Stomach (tissue), 4 donors: ENCODE results near the gene IQCN.

Experiments
- CTCF ChIP-seq, 7 experiments: fragments of 450-650 bp in 4 of 7; fragments of 200-600 bp in 3 of 7; sonication (generic) in 3 of 7; IDR thresholded peaks; one replicate each; pipeline ENCODE4 v1.5.1; 2016 to 2019; ENCODE audit warnings: antibody characterized with exemption in 7 of 7, control low read depth in 2 of 7, mild to moderate bottlenecking in 1 of 7
- EP300 ChIP-seq: sonication (generic); formaldehyde crosslinking; IDR thresholded peaks from one replicate; pipeline ENCODE4 v1.6.1; 2017; ENCODE audit warnings: antibody characterized with exemption
- POLR2A ChIP-seq, 4 donors: fragments of 450-650 bp; IDR thresholded peaks; one replicate each; pipeline ENCODE4 v1.6.1; 2016; ENCODE audit warnings: antibody characterized with exemption in 4 of 4, control low read depth in 2 of 4, mild to moderate bottlenecking in 1 of 4, moderate library complexity in 1 of 4

- TF ChIP-seq POLR2A (IDR thresholded peaks at IDR 0.05) = no peak
- TF ChIP-seq CTCF (IDR thresholded peaks at IDR 0.05) = no peak
- TF ChIP-seq EP300 = no peak
These were observed 18.8 kb upstream of the IQCN start for GRCh38 chr19:18292810-18293641.
